Liver (tissue), 9 donors: Measurements from ENCODE around the gene SLC16A8. TPM values are rescaled to one million over a fixed set of nuclear protein-coding genes. Genes with fewer than 3 reads are reported as not detected.

ENCODE experiments used
- DNase-seq: peaks from one replicate; pipeline ENCODE4 v3.0.0-alpha.2; 2017; ENCODE audit warnings: low spot score
- H3K27ac ChIP-seq, 2 donors: one replicate each; pipeline ENCODE4 v1.7.0; 2013; ENCODE audit warnings: inconsistent platforms in 2 of 2, low read length in 2 of 2, control low read depth in 1 of 2, low read depth in 1 of 2, mild to moderate bottlenecking in 1 of 2
- H3K27me3 ChIP-seq, 4 donors: one replicate each; pipeline versions ENCODE4 v1.6.1 to v1.7.0; 2013; ENCODE audit warnings: low read length in 3 of 4, inconsistent platforms in 1 of 4, mild to moderate bottlenecking in 1 of 4, moderate library complexity in 1 of 4; ENCODE audit not compliant: control insufficient read depth in 4 of 4, insufficient read depth in 4 of 4
- H3K36me3 ChIP-seq, 4 donors: one replicate each; pipeline versions ENCODE4 v1.6.1 to v1.7.0; 2013; ENCODE audit warnings: low read length in 3 of 4, mild to moderate bottlenecking in 3 of 4, low read depth in 1 of 4, moderate library complexity in 1 of 4; ENCODE audit not compliant: control insufficient read depth in 4 of 4, insufficient read depth in 3 of 4
- H3K4me1 ChIP-seq, 4 donors: one replicate each; pipeline versions ENCODE4 v1.6.1 to v1.7.0; 2013; ENCODE audit warnings: low read length in 3 of 4, mild to moderate bottlenecking in 3 of 4, moderate library complexity in 1 of 4; ENCODE audit not compliant: control insufficient read depth in 4 of 4, insufficient read depth in 4 of 4
- H3K4me3 ChIP-seq, 3 donors: one replicate each; pipeline versions ENCODE4 v1.6.1 to v1.7.0; 2013; ENCODE audit warnings: low read length in 3 of 3, control low read depth in 1 of 3, low read depth in 1 of 3, mild to moderate bottlenecking in 1 of 3
- H3K9ac ChIP-seq, 2 donors: one replicate each; pipeline ENCODE4 v1.7.0; 2013; ENCODE audit warnings: low read length in 2 of 2, mild to moderate bottlenecking in 2 of 2, moderate library complexity in 2 of 2, control low read depth in 1 of 2, low read depth in 1 of 2
- H3K9me3 ChIP-seq, 4 donors: one replicate each; pipeline versions ENCODE4 v1.6.1 to v1.7.0; 2013; ENCODE audit warnings: low read length in 3 of 4; ENCODE audit not compliant: control insufficient read depth in 4 of 4
- CTCF ChIP-seq: fragments of 150-350 bp; IDR thresholded peaks from 2 replicates; pipeline ENCODE4 v1.5.1; 2017; ENCODE audit warnings: improper control_type of control experiment, low read depth, low read length; ENCODE audit not compliant: missing input control
- EGR1 ChIP-seq, 2 donors: IDR thresholded peaks; 2 replicates each; pipeline ENCODE4 v1.6.1; 2016 to 2018; ENCODE audit warnings: antibody characterized with exemption in 2 of 2, low read depth in 2 of 2
- FOXA2 ChIP-seq: IDR thresholded peaks from 2 replicates; pipeline ENCODE4 v1.6.1; 2016; ENCODE audit warnings: antibody characterized with exemption
- HNF4G ChIP-seq: IDR thresholded peaks from 2 replicates; pipeline ENCODE4 v1.6.1; 2016; ENCODE audit warnings: antibody characterized with exemption
- JUND ChIP-seq, 2 donors: IDR thresholded peaks; 2 replicates each; pipeline ENCODE4 v1.6.1; 2016; ENCODE audit warnings: antibody characterized with exemption in 2 of 2
- RXRA ChIP-seq, 2 donors: IDR thresholded peaks; 2 replicates each; pipeline ENCODE4 v1.6.1; 2017 to 2018; ENCODE audit warnings: antibody characterized with exemption in 2 of 2, mild to moderate bottlenecking in 1 of 2
- SP1 ChIP-seq: IDR thresholded peaks from 2 replicates; pipeline ENCODE4 v1.6.1; 2018; ENCODE audit warnings: antibody characterized with exemption, mild to moderate bottlenecking
- TAF1 ChIP-seq: conservative IDR thresholded peaks from 2 replicates; pipeline ENCODE4 v1.6.1; 2016; ENCODE audit warnings: antibody characterized with exemption, mild to moderate bottlenecking
- YY1 ChIP-seq: IDR thresholded peaks from 2 replicates; pipeline ENCODE4 v1.6.1; 2016; ENCODE audit warnings: antibody characterized with exemption, mild to moderate bottlenecking
- WGBS: extraction: QIAGEN DNeasy Blood & Tissue Kit; methylation state at CpG from one replicate; pipeline ENCODE4 v1.1.7; 2013; 5-methylcytosine and 5-hydroxymethylcytosine counted together
- polyA plus RNA-seq, 2 donors: library from polyadenylated mRNA; stranded (reverse) in 1 of 2; unstranded in 1 of 2; fragments of 200-250 nt in 1 of 2; fragments of >200 nt in 1 of 2; fragmentation: Nextera tagmentation in 1 of 2; extraction: Ambion mirVana in 1 of 2; gene quantifications; one replicate each; pipeline versions ENCODE4 v1.2.1 to v1.2.3, GENCODE V29; 2013 to 2015
- total RNA-seq, 2 donors: library from RNA; depleted of rRNA; stranded (reverse); fragments of >200 nt; gene quantifications; one replicate each; pipeline ENCODE4 v1.2.3, GENCODE V29; 2014
- TF ChIP-seq, protein P1 (sequence below): IDR thresholded peaks from 2 replicates; pipeline ENCODE4 v1.6.1; 2016; ENCODE audit warnings: antibody characterized with exemption
- TF ChIP-seq, protein P2 (sequence below): IDR thresholded peaks from 2 replicates; pipeline ENCODE4 v1.6.1; 2016; ENCODE audit warnings: antibody characterized with exemption
- TF ChIP-seq, protein P3 (sequence below): IDR thresholded peaks from 2 replicates; pipeline ENCODE4 v1.6.1; 2016; ENCODE audit warnings: antibody characterized with exemption, mild to moderate bottlenecking
- donor health status: healthy.
- donor health status: healthy.
- donor health status: healthy.
- donor health status: healthy.
- donor health status: healthy.

SLC16A8 gene
- total and polyA plus RNA-seq, 4 donors = 0.10 TPM; not detected in 3

GRCh38 chr22:38065539-38065938, 18.4 kb downstream of the SLC16A8 start:
- H3K36me3 ChIP-seq = peaks cover 4 to 50% (median 26%) of the 10 kb centered on the region in 4 donors
- no peak overlapping the region for H3K27ac ChIP-seq
- H3K4me3 ChIP-seq = no peak overlapping the region
- TF ChIP-seq, protein P1, sequence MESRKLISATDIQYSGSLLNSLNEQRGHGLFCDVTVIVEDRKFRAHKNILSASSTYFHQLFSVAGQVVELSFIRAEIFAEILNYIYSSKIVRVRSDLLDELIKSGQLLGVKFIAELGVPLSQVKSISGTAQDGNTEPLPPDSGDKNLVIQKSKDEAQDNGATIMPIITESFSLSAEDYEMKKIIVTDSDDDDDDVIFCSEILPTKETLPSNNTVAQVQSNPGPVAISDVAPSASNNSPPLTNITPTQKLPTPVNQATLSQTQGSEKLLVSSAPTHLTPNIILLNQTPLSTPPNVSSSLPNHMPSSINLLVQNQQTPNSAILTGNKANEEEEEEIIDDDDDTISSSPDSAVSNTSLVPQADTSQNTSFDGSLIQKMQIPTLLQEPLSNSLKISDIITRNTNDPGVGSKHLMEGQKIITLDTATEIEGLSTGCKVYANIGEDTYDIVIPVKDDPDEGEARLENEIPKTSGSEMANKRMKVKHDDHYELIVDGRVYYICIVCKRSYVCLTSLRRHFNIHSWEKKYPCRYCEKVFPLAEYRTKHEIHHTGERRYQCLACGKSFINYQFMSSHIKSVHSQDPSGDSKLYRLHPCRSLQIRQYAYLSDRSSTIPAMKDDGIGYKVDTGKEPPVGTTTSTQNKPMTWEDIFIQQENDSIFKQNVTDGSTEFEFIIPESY = no peak
- TF ChIP-seq SP1 (no peak), YY1 (no peak), FOXA2 (no peak), RXRA (IDR thresholded peaks at IDR 0.05) (no peak), EGR1 (IDR thresholded peaks at IDR 0.05; ENCODE audit: low read depth in 2 of 2) (no peak), CTCF (no peak), JUND (IDR thresholded peaks at IDR 0.05) (no peak), TAF1 (no peak)
- TF ChIP-seq, protein P2, sequence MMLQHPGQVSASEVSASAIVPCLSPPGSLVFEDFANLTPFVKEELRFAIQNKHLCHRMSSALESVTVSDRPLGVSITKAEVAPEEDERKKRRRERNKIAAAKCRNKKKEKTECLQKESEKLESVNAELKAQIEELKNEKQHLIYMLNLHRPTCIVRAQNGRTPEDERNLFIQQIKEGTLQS = no peak
- TF ChIP-seq, protein P3, sequence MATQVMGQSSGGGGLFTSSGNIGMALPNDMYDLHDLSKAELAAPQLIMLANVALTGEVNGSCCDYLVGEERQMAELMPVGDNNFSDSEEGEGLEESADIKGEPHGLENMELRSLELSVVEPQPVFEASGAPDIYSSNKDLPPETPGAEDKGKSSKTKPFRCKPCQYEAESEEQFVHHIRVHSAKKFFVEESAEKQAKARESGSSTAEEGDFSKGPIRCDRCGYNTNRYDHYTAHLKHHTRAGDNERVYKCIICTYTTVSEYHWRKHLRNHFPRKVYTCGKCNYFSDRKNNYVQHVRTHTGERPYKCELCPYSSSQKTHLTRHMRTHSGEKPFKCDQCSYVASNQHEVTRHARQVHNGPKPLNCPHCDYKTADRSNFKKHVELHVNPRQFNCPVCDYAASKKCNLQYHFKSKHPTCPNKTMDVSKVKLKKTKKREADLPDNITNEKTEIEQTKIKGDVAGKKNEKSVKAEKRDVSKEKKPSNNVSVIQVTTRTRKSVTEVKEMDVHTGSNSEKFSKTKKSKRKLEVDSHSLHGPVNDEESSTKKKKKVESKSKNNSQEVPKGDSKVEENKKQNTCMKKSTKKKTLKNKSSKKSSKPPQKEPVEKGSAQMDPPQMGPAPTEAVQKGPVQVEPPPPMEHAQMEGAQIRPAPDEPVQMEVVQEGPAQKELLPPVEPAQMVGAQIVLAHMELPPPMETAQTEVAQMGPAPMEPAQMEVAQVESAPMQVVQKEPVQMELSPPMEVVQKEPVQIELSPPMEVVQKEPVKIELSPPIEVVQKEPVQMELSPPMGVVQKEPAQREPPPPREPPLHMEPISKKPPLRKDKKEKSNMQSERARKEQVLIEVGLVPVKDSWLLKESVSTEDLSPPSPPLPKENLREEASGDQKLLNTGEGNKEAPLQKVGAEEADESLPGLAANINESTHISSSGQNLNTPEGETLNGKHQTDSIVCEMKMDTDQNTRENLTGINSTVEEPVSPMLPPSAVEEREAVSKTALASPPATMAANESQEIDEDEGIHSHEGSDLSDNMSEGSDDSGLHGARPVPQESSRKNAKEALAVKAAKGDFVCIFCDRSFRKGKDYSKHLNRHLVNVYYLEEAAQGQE = no peak
- H3K27me3 ChIP-seq = no peaks in the 10 kb centered on the region
- no peaks in the 10 kb centered on the region for H3K4me1 ChIP-seq
- no peak overlapping the region for H3K9ac ChIP-seq
- no peaks in the 10 kb centered on the region for H3K9me3 ChIP-seq
- DNase-seq = no peak
- WGBS = 98% methylated on average over 8 of the region's 8 CpGs

DNA sequence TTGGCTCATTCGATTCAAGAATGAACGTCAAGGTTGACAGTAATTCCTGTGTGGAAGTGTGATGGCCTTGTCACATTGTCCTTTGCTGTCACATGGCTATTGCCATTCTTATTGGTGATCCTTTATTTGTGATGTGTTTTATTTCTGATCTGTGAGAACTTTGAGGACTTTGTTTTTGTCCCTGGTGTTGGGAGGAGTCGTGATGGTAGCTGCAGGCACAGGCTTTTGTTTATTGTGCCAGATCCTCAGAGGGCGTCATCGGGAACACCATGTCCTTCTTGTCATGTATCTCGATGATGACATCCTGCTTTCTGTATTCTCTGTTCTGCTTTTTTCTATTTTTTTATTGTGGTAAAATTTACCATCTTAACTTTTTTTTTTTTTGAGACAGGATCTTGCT, 21.2 kb downstream of the SLC16A8 start:
- no peak overlapping the region for H3K4me3 ChIP-seq
- H3K27me3 ChIP-seq = no peaks in the 10 kb centered on the region
- peaks cover 3 to 51% (median 24%) of the 10 kb centered on the region in 4 donors for H3K36me3 ChIP-seq
- no peak overlapping the region for H3K27ac ChIP-seq
- no peak for DNase-seq
- peaks cover 0 to 4% (median 3%) of the 10 kb centered on the region in 4 donors for H3K4me1 ChIP-seq
- WGBS = 81% methylated on average over 6 of the region's 6 CpGs
- H3K9ac ChIP-seq = no peak overlapping the region
- H3K9me3 ChIP-seq = no peaks in the 10 kb centered on the region
- TF ChIP-seq CTCF = no peak
- no peak for TF ChIP-seq SP1
- TF ChIP-seq HNF4G = no peak
